GM18951 (cell line): Measurements from ENCODE around the gene CES3.

ENCODE experiments used
- POLR2A ChIP-seq: IDR thresholded peaks from 4 replicates; pipeline ENCODE4 v1.6.1; 2011; ENCODE audit warnings: mild to moderate bottlenecking; ENCODE audit not compliant: insufficient read length, insufficient read depth; ENCODE audit errors: extremely low read depth
- in situ Hi-C: fragments of 300-500 bp; cut with MboI; formaldehyde crosslinking; loops from one replicate; pipeline ENCODE4 v1.12.0; 2022; ENCODE audit warnings: low sequenced_read_pairs, mixed read lengths, inconsistent platforms; ENCODE audit not compliant: unreplicated experiment

The CES3 gene

DNA sequence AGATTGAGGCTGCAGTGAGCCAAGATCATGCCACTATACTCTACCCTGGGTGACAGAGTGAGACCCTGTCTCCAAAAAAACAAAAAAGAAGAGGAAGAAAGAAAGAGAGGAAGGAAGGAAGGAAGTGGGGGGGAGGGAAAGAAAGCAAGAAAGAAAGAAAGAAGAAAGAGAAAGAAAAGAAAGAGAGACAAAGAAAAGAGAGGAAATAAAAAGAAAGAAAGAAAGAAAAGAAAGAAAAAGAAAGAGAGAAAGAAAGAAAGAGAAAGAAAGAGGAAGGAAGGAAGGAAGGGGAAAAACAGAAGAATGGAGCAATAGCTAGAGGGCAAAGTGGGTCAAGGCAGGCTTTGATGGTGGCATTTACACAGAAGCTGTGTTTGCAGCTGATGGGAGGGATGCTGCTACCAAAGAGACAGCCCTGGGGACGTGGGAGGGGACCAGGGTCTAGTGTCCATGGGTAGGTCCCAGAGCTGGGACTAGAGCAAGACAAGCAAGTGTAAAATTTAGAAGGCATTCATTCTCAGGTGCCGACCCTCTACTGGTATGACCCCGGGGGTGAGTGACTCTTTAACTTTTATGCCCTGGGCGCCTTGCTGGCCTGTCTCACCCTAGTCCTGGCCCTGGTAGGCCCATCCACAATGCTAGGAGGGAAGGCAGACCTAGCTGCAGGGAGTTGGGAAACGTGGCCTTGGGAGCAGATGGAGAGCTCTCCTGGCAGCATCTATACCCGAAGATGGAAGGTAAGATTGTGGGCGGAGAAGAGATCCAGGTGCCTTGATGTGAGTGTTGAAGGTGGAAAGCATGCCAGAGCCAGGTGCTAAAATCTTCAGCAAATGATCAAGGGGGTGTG, 2.0 kb upstream of the CES3 start:
- no peak for TF ChIP-seq POLR2A
- in situ Hi-C loops: loop anchor here (25.0 kb wide), 1 partner anchor 453 kb away; the partner anchor contains the start of gene ZDHHC1

DNA sequence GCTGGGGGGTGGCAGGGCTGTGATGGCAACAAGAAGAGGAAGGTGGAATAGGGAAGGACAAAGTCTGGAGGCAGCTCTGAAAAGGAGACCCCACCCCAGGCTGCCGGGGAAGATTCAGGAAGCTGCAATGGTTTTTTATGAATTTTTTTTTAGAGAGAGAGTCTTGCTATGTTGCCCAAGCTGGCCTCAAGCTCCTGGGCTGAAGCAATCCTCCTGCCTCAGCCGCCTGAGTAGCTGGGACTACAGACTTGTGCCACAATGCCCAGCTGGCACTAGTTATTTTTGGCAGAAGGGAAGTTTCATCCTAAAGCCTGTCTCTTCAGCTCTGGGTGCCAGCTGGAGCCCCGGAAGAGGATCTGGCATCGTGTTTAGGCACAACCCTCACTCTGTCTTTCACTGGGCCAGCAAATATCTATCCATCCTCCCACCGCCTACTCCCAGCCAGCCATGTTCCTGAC, 1.3 kb upstream of the CES3 start:
- no peak for TF ChIP-seq POLR2A
- in situ Hi-C loops: loop anchor here (25.0 kb wide), 1 partner anchor 453 kb away; the partner anchor contains the start of gene ZDHHC1

- in situ Hi-C loops: loop anchor here (25.0 kb wide), 1 partner anchor 452 kb away; the partner anchor contains the start of gene ZDHHC1
These were observed 796 bp upstream of the CES3 start for GRCh38 chr16:66960270-66960669.

GRCh38 chr16:66961914-66962313, 848 bp downstream of the CES3 start:
- TF ChIP-seq POLR2A: no peak
- in situ Hi-C loops: loop anchor here (25.0 kb wide), 1 partner anchor 450 kb away; the partner anchor contains the start of gene ZDHHC1

More at GRCh38 chr16:66960270-66960669, 796 bp upstream of the CES3 start:
- TF ChIP-seq POLR2A: no peak

GRCh38 chr16:66964049-66964448, 3.0 kb downstream of the CES3 start:
- no peak for TF ChIP-seq POLR2A
- in situ Hi-C loops: loop anchor here (25.0 kb wide), 1 partner anchor 448 kb away; the partner anchor contains the start of gene ZDHHC1

GRCh38 chr16:66968847-66969246, 7.8 kb downstream of the CES3 start:
- in situ Hi-C loops: loop anchor here (25.0 kb wide), 1 partner anchor 443 kb away; the partner anchor contains the start of gene ZDHHC1
- TF ChIP-seq POLR2A: no peak

DNA sequence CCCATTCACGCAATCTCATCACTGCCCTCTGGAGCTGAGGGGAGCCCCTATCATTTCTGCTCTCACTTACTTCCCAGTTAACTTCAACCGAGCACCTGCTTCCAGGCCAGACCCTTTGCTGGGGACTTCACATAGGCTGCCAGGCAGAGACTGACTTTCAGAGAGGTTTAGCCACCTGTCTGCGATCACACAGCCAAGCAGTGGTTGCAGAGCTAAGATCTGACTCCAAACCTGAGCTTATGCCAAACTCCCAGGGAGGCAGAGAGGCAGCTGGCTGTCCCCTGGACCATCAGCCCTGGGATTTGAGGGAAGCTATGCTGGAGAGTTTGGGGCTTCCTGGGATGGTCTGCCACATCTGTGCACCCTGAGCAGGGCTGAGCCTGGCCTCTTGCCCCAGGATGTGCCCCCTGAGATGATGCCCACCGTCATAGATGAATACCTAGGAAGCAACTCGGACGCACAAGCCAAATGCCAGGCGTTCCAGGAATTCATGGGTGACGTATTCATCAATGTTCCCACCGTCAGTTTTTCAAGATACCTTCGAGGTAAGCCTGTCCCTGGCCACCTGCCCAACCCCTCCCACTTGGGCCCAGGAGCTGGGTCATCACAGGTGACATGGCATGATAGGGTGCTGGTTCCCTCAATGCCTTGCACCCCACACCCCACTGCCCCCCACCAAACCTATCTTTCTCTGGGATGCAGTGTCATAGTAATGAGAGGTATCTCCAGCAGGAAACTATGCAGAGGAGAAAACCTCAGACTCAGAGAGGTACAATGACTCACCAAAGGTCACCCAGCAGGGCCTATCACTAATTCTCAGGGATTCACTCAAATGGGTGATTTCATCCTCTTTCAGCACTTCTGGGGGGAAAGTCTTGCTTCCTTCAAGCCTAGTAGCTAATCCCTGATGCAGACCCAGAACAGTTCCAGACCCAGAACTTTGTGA, 10.0 kb downstream of the CES3 start:
- in situ Hi-C loops: loop anchor here (25.0 kb wide), 1 partner anchor 441 kb away; the partner anchor contains the start of gene ZDHHC1
- TF ChIP-seq POLR2A: no peak

- TF ChIP-seq POLR2A: no peak
- in situ Hi-C loops: loop anchor here (25.0 kb wide), 1 partner anchor 439 kb away; the partner anchor contains the start of gene ZDHHC1
These were observed 11.9 kb downstream of the CES3 start for GRCh38 chr16:66972983-66973382.

DNA sequence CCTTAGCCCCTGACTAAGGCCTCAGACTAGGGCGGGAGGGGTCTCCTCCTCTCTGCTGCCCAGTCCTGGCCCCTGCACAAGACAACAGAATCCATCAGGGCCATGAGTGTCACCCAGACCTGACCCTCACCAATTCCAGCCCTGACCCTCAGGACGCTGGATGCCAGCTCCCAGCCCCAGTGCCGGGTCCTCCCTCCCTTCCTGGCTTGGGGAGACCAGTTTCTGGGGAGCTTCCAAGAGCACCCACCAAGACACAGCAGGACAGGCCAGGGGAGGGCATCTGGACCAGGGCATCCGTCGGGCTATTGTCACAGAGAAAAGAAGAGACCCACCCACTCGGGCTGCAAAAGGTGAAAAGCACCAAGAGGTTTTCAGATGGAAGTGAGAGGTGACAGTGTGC, 12.7 kb downstream of the CES3 start:
- no peak for TF ChIP-seq POLR2A
- in situ Hi-C loops: loop anchor here (25.0 kb wide), 1 partner anchor 439 kb away; the partner anchor contains the start of gene ZDHHC1

DNA sequence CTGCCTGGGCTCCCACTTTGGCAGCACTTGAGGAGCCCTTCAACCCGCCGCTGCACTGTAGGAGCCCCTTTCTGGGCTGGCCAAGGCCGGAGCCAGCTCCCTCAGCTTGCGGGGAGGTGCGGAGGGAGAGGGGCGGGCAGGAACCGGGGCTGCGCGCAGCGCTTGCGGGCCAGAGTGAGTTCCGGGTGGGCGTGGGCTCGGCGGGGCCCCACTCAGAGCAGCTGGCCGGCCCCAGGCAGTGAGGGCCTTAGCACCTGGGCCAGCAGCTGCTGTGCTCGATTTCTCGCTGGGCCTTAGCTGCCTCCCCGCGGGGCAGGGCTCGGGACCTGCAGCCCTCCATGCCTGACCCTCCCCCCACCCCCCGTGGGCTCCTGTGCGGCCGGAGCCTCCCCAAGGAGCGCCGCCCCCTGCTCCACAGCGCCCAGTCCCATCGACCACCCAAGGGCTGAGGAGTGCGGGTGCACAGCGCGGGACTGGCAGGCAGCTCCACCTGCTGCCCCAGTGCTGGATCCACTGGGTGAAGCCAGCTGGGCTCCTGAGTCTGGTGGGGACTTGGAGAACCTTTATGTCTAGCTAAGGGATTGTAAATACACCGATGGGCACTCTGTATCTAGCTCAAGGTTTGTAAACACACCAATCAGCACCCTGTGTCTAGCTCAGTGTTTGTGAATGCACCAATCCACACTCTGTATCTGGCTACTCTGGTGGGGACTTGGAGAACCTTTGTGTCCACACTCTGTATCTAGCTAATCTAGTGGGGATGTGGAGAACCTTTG, 13.3 kb downstream of the CES3 start:
- in situ Hi-C loops: loop anchor here (25.0 kb wide), 1 partner anchor 438 kb away; the partner anchor contains the start of gene ZDHHC1

DNA sequence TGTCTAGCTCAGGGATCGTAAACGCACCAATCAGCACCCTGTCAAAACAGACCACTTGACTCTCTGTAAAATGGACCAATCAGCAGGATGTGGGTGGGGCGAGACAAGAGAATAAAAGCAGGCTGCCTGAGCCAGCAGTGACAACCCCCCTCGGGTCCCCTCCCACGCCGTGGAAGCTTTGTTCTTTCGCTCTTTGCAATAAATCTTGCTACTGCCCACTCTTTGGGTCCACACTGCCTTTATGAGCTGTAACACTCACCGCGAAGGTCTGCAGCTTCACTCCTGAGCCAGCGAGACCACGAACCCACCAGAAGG, 13.8 kb downstream of the CES3 start:
- in situ Hi-C loops: loop anchor here (25.0 kb wide), 1 partner anchor 437 kb away; the partner anchor contains the start of gene ZDHHC1

DNA sequence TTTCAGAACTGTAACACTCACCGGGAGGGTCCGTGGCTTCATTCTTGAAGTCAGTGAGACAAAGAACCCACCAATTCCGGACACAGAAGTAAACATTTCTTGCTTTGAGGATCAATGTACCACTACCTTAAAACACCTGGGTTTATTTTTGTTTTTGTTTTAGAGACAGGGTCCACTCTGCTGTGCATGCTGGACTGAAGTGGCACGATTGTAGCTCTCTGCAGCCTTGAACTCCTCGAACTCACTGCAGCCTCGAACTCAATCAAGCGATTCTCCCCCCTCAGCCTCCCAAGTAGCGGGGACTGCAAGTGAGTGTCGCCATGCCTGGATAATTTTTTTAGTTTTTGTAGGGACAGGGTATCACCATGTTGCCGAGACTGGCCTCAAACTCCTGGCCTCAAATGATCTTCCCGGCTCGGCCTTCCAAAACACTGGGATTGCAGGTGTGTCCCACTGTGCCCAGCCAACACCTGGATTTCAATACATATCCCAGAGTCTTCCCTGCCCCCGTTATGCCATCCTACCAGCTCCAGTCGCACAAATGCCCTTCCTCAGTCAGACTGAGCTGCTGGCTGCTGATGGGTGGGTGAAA, 14.3 kb downstream of the CES3 start:
- in situ Hi-C loops: no loop called here
- TF ChIP-seq POLR2A: no peak
